H9 (cell line): ENCODE measurements around the gene KLF15. TPM values are rescaled to one million over a fixed set of nuclear protein-coding genes. Genes with fewer than 3 reads are reported as not detected.
A peak's percentile ranks its signal among the peaks of the same experiment; 100 is the strongest.

ENCODE experiments used
- DNase-seq: peaks from one replicate; pipeline ENCODE4 v3.0.0-alpha.2; 2017
- H2AFZ ChIP-seq: one replicate; pipeline ENCODE4 v1.6.1; 2013; ENCODE audit warnings: mild to moderate bottlenecking, low read length, control low read depth, moderate library complexity
- H2AK5ac ChIP-seq: 2 replicates; pipeline ENCODE4 v1.6.1; 2013; ENCODE audit warnings: low read length, control low read depth, mixed read lengths; ENCODE audit not compliant: insufficient read length
- H2BK120ac ChIP-seq: one replicate; pipeline ENCODE4 v1.6.1; 2013; ENCODE audit warnings: low read depth, mild to moderate bottlenecking, low read length, control low read depth, inconsistent platforms; ENCODE audit not compliant: poor library complexity, severe bottlenecking
- H2BK12ac ChIP-seq: 2 replicates; pipeline ENCODE4 v1.6.1; 2013; ENCODE audit warnings: low read length, control low read depth, mixed read lengths, low read depth; ENCODE audit not compliant: insufficient read length
- H2BK15ac ChIP-seq: 2 replicates; pipeline ENCODE4 v1.6.1; 2013; ENCODE audit warnings: low read depth, low read length, control low read depth
- H2BK20ac ChIP-seq: one replicate; pipeline ENCODE4 v1.6.1; 2013; ENCODE audit warnings: low read depth, mild to moderate bottlenecking, low read length, control low read depth, inconsistent platforms; ENCODE audit not compliant: poor library complexity, severe bottlenecking
- H2BK5ac ChIP-seq: 2 replicates; pipeline ENCODE4 v1.6.1; 2013; ENCODE audit warnings: low read length, control low read depth, mixed read lengths; ENCODE audit not compliant: insufficient read length
- H3K14ac ChIP-seq: 2 replicates; pipeline ENCODE4 v1.6.1; 2013; ENCODE audit warnings: low read length, control low read depth; ENCODE audit not compliant: insufficient read depth
- H3K18ac ChIP-seq: 2 replicates; pipeline ENCODE4 v1.6.1; 2013; ENCODE audit warnings: low read depth, mild to moderate bottlenecking, mixed read lengths, low read length, control low read depth; ENCODE audit not compliant: insufficient read length
- H3K23ac ChIP-seq: 2 replicates; pipeline ENCODE4 v1.6.1; 2013; ENCODE audit warnings: low read length, control low read depth, mixed read lengths, low read depth; ENCODE audit not compliant: insufficient read length
- H3K23me2 ChIP-seq: 2 replicates; pipeline ENCODE4 v1.6.1; 2013; ENCODE audit warnings: low read depth, mild to moderate bottlenecking, mixed read lengths, low read length, control low read depth; ENCODE audit not compliant: insufficient read length, poor library complexity, severe bottlenecking
- H3K27ac ChIP-seq: 2 replicates; pipeline ENCODE4 v1.5.1; 2013; ENCODE audit warnings: low read length, control low read depth, mixed read lengths, low read depth; ENCODE audit not compliant: insufficient read length
- H3K27me3 ChIP-seq: 2 replicates; pipeline ENCODE4 v1.6.1; 2013; ENCODE audit warnings: low read length, control low read depth, inconsistent platforms; ENCODE audit not compliant: insufficient read depth
- H3K4ac ChIP-seq: 2 replicates; pipeline ENCODE4 v1.6.1; 2013; ENCODE audit warnings: low read depth, mild to moderate bottlenecking, control low read depth, inconsistent platforms, low read length, moderate library complexity
- H3K4me1 ChIP-seq: 2 replicates; pipeline ENCODE4 v1.6.1; 2013; ENCODE audit warnings: low read length, control low read depth, inconsistent platforms; ENCODE audit not compliant: insufficient read depth
- H3K4me2 ChIP-seq: 2 replicates; pipeline ENCODE4 v1.6.1; 2013; ENCODE audit warnings: low read length, control low read depth, mixed read lengths; ENCODE audit not compliant: insufficient read length, insufficient read depth
- H3K56ac ChIP-seq: 2 replicates; pipeline ENCODE4 v1.6.1; 2013; ENCODE audit warnings: low read depth, mild to moderate bottlenecking, mixed read lengths, low read length, control low read depth; ENCODE audit not compliant: insufficient read length
- H3K79me1 ChIP-seq: 2 replicates; pipeline ENCODE4 v1.6.1; 2013; ENCODE audit warnings: low read depth, mild to moderate bottlenecking, moderate library complexity, low read length, control low read depth, inconsistent platforms; ENCODE audit not compliant: insufficient read depth, poor library complexity, severe bottlenecking
- H3K79me2 ChIP-seq: 2 replicates; pipeline ENCODE4 v1.6.1; 2013; ENCODE audit warnings: low read length, control low read depth, inconsistent platforms; ENCODE audit not compliant: insufficient read depth
- H3K9ac ChIP-seq: 2 replicates; pipeline ENCODE4 v1.6.1; 2013; ENCODE audit warnings: low read length, control low read depth, mixed read lengths; ENCODE audit not compliant: insufficient read length; ENCODE audit errors: extremely low read depth
- H3K9me3 ChIP-seq: one replicate; pipeline ENCODE4 v1.6.1; 2013; ENCODE audit warnings: low read depth, low read length, inconsistent platforms; ENCODE audit not compliant: control insufficient read depth
- H3T11ph ChIP-seq: one replicate; pipeline ENCODE4 v1.6.1; 2013; ENCODE audit warnings: mild to moderate bottlenecking, low read length, control low read depth, inconsistent platforms
- H4K20me1 ChIP-seq: one replicate; pipeline ENCODE4 v1.6.1; 2013; ENCODE audit not compliant: control insufficient read depth, insufficient read length, insufficient read depth
- H4K5ac ChIP-seq: 2 replicates; pipeline ENCODE4 v1.6.1; 2013; ENCODE audit warnings: low read depth, mild to moderate bottlenecking, mixed read lengths, low read length, control low read depth; ENCODE audit not compliant: insufficient read length
- H4K8ac ChIP-seq: replicated peaks from 2 replicates; pipeline ENCODE4 v1.6.1; 2013; ENCODE audit warnings: low read length, control low read depth, mixed read lengths, low read depth; ENCODE audit not compliant: insufficient read length
- H4K91ac ChIP-seq: 2 replicates; pipeline ENCODE4 v1.6.1; 2013; ENCODE audit warnings: low read depth, mild to moderate bottlenecking, moderate library complexity, mixed read lengths, low read length, control low read depth; ENCODE audit not compliant: insufficient read length
- H3K27ac Mint-ChIP-seq, 3 experiments: 2 replicates in 2 of 3; 3 replicates in 1 of 3; pipeline ENCODE4 v1.8.0; 2020 to 2021; ENCODE audit warnings: mixed read lengths in 3 of 3, mild to moderate bottlenecking in 1 of 3, moderate library complexity in 1 of 3
- H3K27me3 Mint-ChIP-seq: 2 replicates; pipeline ENCODE4 v1.8.0; 2021; ENCODE audit warnings: low read depth, mild to moderate bottlenecking, moderate library complexity, mixed read lengths
- H3K36me3 Mint-ChIP-seq, 3 experiments: 2 replicates in 2 of 3; 3 replicates in 1 of 3; pipeline ENCODE4 v1.8.0; 2020 to 2021; ENCODE audit warnings: low read depth in 3 of 3, mixed read lengths in 3 of 3; ENCODE audit not compliant: insufficient read depth in 1 of 3
- H3K4me1 Mint-ChIP-seq, 2 experiments: 2 replicates each; pipeline ENCODE4 v1.8.0; 2020; ENCODE audit warnings: mixed read lengths in 2 of 2
- H3K4me3 Mint-ChIP-seq, 2 experiments: 2 replicates in 1 of 2; 3 replicates in 1 of 2; pipeline ENCODE4 v1.8.0; 2020 to 2021; ENCODE audit warnings: mild to moderate bottlenecking in 2 of 2, mixed read lengths in 2 of 2, moderate library complexity in 1 of 2
- H3K9me3 Mint-ChIP-seq, 2 experiments: 2 replicates in 1 of 2; 3 replicates in 1 of 2; pipeline ENCODE4 v1.8.0; 2020; ENCODE audit warnings: mild to moderate bottlenecking in 2 of 2, mixed read lengths in 2 of 2, moderate library complexity in 1 of 2
- WGBS: extraction: QIAGEN DNeasy Blood & Tissue Kit; methylation state at CpG from one replicate; pipeline ENCODE4 v1.1.7; 2013; ENCODE audit warnings: missing lambda C conversion rate, low lambda C conversion rate, mixed read lengths; ENCODE audit not compliant: insufficient read length; ENCODE audit errors: extremely low coverage; 5-methylcytosine and 5-hydroxymethylcytosine counted together
- total RNA-seq: library from RNA; stranded (reverse); gene quantifications from 2 replicates; pipeline ENCODE4 v1.2.1, GENCODE V29; 2021
- TF ChIP-seq, protein P1 (sequence below): fragments of 200-600 bp; sonication (generic); conservative IDR thresholded peaks from 3 replicates; pipeline ENCODE4 v1.8.0; 2021; ENCODE audit warnings: antibody characterized with exemption, mild to moderate bottlenecking

The KLF15 gene
- total RNA-seq, 1 experiment from 2014 or later, result 10.8 TPM

DNA sequence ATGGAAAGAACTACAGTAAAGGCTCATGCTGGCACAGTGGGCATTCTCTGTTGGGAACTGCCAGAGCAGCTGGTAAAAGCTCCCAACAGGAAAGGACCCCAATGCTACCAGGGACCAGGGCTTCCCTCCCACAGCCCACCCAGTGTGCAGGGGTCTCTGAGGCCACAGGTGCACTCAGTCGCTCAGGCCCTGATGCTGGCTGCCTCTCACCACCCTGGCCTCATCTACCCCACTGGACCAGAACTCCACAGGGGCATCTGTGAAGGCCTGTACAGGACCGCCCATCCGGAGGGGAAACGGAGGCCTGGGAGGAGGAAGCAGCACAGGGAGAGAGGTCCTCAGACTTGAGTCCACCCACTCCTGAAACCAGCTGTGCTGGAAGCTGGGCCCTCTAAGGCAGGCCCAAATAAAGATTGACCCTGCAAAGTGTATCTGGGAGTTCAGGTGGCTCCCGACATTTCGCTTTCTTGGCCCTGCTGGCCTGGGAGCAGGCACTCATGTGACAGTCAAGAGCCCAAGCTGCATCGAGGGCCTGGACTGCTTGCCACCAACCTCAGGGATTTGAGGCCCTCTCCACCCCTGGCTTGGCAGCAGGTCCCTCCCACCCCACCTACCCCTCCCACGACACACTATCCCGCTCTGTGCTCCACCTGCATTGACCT is 12.7 kb downstream of the KLF15 start:
- Histone ChIP-seq H3K9ac (no peak overlapping the region), H3K23ac (no peak overlapping the region), H2BK15ac (no peak overlapping the region), H3K18ac (no peak overlapping the region), H3K27ac (no peak overlapping the region), H3K4me2 (no peak overlapping the region), H2AK5ac (no peak overlapping the region), H3K14ac (no peak overlapping the region), H2BK20ac (no peak overlapping the region), H3K79me2 (no peaks in the 10 kb centered on the region), H4K91ac (no peak overlapping the region), H3K23me2 (no peaks in the 10 kb centered on the region), H2AFZ (no peak overlapping the region), H4K20me1 (no peaks in the 10 kb centered on the region), H3K79me1 (no peaks in the 10 kb centered on the region), H4K5ac (no peak overlapping the region), H3K4me1 (no peaks in the 10 kb centered on the region), H3K4ac (no peak overlapping the region), H2BK5ac (no peak overlapping the region), H3T11ph (no peak overlapping the region), H3K56ac (no peak overlapping the region), H3K27me3 (no peaks in the 10 kb centered on the region), H2BK120ac (no peak overlapping the region), H4K8ac (no peak overlapping the region), H2BK12ac (no peak overlapping the region), H3K9me3 (no peaks in the 10 kb centered on the region)
- Mint-ChIP-seq H3K9me3 (no peaks in the 10 kb centered on the region), H3K36me3 (peaks cover 0 to 7% (median 5%) of the 10 kb centered on the region in 3 experiments; a peak in 5 of 7 replicates), H3K27ac (no peak overlapping the region; a peak in 1 of 7 replicates), H3K27me3 (peaks cover 3% of the 10 kb centered on the region; the same call in 1 of the 2 replicates), H3K4me1 (peaks cover 6 to 11% of the 10 kb centered on the region in 2 experiments), H3K4me3 (no peak overlapping the region)
- peak; percentile 25 for DNase-seq
- TF ChIP-seq, protein P1, sequence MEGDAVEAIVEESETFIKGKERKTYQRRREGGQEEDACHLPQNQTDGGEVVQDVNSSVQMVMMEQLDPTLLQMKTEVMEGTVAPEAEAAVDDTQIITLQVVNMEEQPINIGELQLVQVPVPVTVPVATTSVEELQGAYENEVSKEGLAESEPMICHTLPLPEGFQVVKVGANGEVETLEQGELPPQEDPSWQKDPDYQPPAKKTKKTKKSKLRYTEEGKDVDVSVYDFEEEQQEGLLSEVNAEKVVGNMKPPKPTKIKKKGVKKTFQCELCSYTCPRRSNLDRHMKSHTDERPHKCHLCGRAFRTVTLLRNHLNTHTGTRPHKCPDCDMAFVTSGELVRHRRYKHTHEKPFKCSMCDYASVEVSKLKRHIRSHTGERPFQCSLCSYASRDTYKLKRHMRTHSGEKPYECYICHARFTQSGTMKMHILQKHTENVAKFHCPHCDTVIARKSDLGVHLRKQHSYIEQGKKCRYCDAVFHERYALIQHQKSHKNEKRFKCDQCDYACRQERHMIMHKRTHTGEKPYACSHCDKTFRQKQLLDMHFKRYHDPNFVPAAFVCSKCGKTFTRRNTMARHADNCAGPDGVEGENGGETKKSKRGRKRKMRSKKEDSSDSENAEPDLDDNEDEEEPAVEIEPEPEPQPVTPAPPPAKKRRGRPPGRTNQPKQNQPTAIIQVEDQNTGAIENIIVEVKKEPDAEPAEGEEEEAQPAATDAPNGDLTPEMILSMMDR, result no peak
- WGBS, result no CpG with 5 or more reads among the region's 9 CpGs
